GM12875 (cell line): ENCODE data around the gene MID1.

Experiments
- H3K4me3 ChIP-seq: one replicate; pipeline ENCODE4 v1.5.1; 2011; ENCODE audit warnings: low read depth, low read length, control low read depth
- TF ChIP-seq, protein P1 (sequence below): IDR thresholded peaks from 2 replicates; pipeline ENCODE4 v1.5.1; 2011; ENCODE audit warnings: low read depth, mild to moderate bottlenecking, control low read depth, inconsistent platforms, low read length, moderate library complexity, borderline replicate concordance; ENCODE audit not compliant: insufficient read depth

The MID1 gene

DNA sequence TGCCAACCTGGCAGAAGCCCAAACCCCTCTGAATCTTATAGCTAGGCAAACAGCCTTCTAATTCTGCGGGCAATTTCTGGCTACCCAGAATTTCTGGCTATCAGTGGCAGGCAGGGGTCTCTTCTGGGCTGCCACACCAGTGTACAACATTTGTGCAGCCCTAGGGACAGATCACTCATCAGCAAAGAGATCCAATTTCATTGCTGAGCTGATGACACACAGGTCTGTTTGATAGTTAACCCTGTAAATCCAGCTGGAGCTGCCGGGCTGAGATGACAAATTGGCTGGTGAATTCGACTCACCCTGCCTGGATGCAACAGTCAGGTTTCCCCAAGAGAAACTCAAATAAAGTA is 2.4 kb downstream of the MID1 start:
- H3K4me3 ChIP-seq = no peak overlapping the region
- TF ChIP-seq, protein P1, sequence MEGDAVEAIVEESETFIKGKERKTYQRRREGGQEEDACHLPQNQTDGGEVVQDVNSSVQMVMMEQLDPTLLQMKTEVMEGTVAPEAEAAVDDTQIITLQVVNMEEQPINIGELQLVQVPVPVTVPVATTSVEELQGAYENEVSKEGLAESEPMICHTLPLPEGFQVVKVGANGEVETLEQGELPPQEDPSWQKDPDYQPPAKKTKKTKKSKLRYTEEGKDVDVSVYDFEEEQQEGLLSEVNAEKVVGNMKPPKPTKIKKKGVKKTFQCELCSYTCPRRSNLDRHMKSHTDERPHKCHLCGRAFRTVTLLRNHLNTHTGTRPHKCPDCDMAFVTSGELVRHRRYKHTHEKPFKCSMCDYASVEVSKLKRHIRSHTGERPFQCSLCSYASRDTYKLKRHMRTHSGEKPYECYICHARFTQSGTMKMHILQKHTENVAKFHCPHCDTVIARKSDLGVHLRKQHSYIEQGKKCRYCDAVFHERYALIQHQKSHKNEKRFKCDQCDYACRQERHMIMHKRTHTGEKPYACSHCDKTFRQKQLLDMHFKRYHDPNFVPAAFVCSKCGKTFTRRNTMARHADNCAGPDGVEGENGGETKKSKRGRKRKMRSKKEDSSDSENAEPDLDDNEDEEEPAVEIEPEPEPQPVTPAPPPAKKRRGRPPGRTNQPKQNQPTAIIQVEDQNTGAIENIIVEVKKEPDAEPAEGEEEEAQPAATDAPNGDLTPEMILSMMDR = no peak

GRCh38 chrX:10617186-10617998 is 3.0 kb downstream of the MID1 start:
- no peak overlapping the region for H3K4me3 ChIP-seq

DNA sequence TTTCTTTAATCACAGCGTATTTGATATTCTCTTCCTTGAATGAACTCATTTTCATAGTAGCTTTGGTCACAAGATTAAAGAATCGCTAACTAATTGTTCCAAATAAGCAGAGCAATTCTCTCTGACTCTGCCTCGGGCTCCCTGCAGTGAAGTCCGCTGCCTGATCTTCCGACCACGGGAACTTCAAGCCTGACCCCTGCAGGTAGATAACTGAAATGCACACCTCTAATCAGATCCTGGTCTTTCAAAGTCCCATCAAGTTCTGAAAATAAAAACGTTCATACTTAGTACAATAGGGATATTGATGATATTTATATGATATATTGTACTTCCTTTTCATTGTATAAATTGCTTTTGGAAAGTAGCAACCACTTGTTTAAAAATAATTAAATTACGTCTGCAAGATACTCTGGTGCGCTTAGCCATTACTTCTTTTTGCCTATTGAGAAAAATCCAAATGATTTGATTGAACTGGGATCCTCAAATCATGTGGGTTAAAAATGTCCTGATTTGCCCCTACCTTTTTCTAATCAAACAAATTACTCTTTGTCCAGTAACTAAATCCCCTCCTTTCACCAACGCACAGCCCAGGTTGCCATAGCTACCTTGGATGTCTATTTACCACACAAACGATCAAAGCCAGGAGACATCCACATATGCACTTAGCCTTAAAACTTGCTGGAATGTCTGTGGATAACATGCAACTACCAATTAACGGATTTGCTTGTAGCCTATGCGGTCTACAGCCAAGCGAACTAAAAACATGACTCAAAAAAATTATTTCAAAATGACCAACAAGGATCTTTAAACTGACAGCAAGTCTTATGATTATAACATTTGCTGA is 4.2 kb downstream of the MID1 start:
- H3K4me3 ChIP-seq = no peak overlapping the region

More at GRCh38 chrX:10617186-10617998, 3.0 kb downstream of the MID1 start:
- TF ChIP-seq, protein P1 = no peak

DNA sequence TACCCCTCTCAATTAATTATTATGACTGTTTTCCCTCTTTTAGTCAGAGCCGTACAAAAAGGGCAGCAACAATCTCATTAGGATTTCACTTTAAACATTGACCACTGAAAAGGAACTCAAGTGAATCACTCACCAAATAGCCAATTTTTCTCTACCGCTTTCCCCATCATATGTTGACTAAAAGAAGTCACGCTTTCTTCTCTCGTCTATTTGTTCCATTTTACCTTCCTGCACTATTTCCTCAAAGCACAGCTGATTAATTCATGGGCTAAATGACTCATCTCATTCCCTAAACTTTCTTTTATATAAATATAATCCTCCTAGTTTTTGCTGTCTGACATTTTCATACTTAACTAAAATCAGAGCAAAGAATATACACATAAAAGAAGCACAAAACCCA is 8.2 kb downstream of the MID1 start:
- TF ChIP-seq, protein P1 = no peak
- no peak overlapping the region for H3K4me3 ChIP-seq

More for the DNA sequence above, 4.2 kb downstream of the MID1 start:
- TF ChIP-seq, protein P1 = peak; percentile 60

GRCh38 chrX:10611441-10612090 is 8.8 kb downstream of the MID1 start:
- TF ChIP-seq, protein P1 = no peak
- H3K4me3 ChIP-seq = no peak overlapping the region

DNA sequence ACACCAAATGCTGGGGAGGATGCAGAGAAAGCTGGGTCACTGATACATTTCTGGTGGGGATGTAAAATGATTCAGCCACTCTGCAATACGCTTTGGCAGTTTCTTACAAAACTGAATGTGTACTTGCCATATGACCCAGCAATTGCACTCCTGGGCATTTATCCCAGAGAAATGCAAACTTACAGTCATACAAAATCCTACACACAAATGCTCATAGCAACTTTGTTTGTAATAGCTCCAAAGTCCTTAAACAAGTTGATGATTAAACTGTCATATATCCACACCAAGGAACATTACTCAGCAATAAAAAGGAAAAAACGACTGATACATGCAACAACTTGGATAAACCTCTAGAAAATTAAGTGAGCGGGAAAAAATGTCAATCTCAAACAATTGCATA is 12.3 kb downstream of the MID1 start:
- TF ChIP-seq, protein P1 = no peak
- no peak overlapping the region for H3K4me3 ChIP-seq
